GM18951 (cell line): ENCODE data around the gene NRIP2.

Experiments used
- POLR2A ChIP-seq: IDR thresholded peaks from 4 replicates; pipeline ENCODE4 v1.6.1; 2011; ENCODE audit warnings: mild to moderate bottlenecking; ENCODE audit not compliant: insufficient read length, insufficient read depth; ENCODE audit errors: extremely low read depth
- in situ Hi-C: fragments of 300-500 bp; cut with MboI; formaldehyde crosslinking; loops from one replicate; pipeline ENCODE4 v1.12.0; 2022; ENCODE audit warnings: low sequenced_read_pairs, mixed read lengths, inconsistent platforms; ENCODE audit not compliant: unreplicated experiment

Gene NRIP2

GRCh38 chr12:2858334-2858733 is 23.5 kb upstream of the NRIP2 start:
- peak; percentile 2 for TF ChIP-seq POLR2A
- in situ Hi-C loops, result loop anchor here (25.0 kb wide), 1 partner anchor 179 kb away; no protein-coding TSS in a partner anchor

- in situ Hi-C loops, result loop anchor here (25.0 kb wide), 1 partner anchor 180 kb away; no protein-coding TSS in a partner anchor
- no peak for TF ChIP-seq POLR2A
These were observed 22.7 kb upstream of the NRIP2 start for GRCh38 chr12:2857576-2857975.

- no peak for TF ChIP-seq POLR2A
- in situ Hi-C loops, result loop anchor here (25.0 kb wide), 1 partner anchor 180 kb away; no protein-coding TSS in a partner anchor
These were observed 22.2 kb upstream of the NRIP2 start, which contains the start of gene TEX52 for GRCh38 chr12:2857021-2857431. Gene TEX52 (minus strand): TSS chr12:2857039. CDS start chr12:2857026, 13 bp downstream.

- in situ Hi-C loops, result loop anchor here (25.0 kb wide), 1 partner anchor 181 kb away; no protein-coding TSS in a partner anchor
- TF ChIP-seq POLR2A, result no peak
These were observed 21.2 kb upstream of the NRIP2 start for GRCh38 chr12:2856051-2856450.

- in situ Hi-C loops, result loop anchor here (25.0 kb wide), 1 partner anchor 182 kb away; no protein-coding TSS in a partner anchor
- TF ChIP-seq POLR2A, result no peak
These were observed 20.7 kb upstream of the NRIP2 start for GRCh38 chr12:2855546-2855945.

- TF ChIP-seq POLR2A, result no peak
- in situ Hi-C loops, result loop anchor here (25.0 kb wide), 1 partner anchor 182 kb away; no protein-coding TSS in a partner anchor
These were observed 20.0 kb upstream of the NRIP2 start for GRCh38 chr12:2854669-2855453.

GRCh38 chr12:2853626-2854025 is 18.8 kb upstream of the NRIP2 start:
- TF ChIP-seq POLR2A, result no peak
- in situ Hi-C loops, result loop anchor here (25.0 kb wide), 1 partner anchor 184 kb away; no protein-coding TSS in a partner anchor

GRCh38 chr12:2851931-2852330 is 17.1 kb upstream of the NRIP2 start:
- no peak for TF ChIP-seq POLR2A
- in situ Hi-C loops, result loop anchor here (25.0 kb wide), 1 partner anchor 185 kb away; no protein-coding TSS in a partner anchor

GRCh38 chr12:2845280-2845679 is 10.4 kb upstream of the NRIP2 start:
- TF ChIP-seq POLR2A, result no peak
- in situ Hi-C loops, result no loop called here

- in situ Hi-C loops, result no loop called here
- TF ChIP-seq POLR2A, result no peak
These were observed 10.0 kb upstream of the NRIP2 start for GRCh38 chr12:2844786-2845185.

- no peak for TF ChIP-seq POLR2A
- in situ Hi-C loops, result no loop called here
These were observed 8.1 kb upstream of the NRIP2 start for GRCh38 chr12:2842948-2843347.

- in situ Hi-C loops, result no loop called here
- TF ChIP-seq POLR2A, result no peak
These were observed 6.3 kb upstream of the NRIP2 start for GRCh38 chr12:2841056-2841650.

- no peak for TF ChIP-seq POLR2A
- in situ Hi-C loops, result no loop called here
These were observed 1.7 kb upstream of the NRIP2 start for GRCh38 chr12:2836574-2836973.

- TF ChIP-seq POLR2A, result no peak
- in situ Hi-C loops, result no loop called here
These were observed 1.0 kb upstream of the NRIP2 start for GRCh38 chr12:2835691-2836403.
